HG02884 (cell line): ENCODE measurements around the gene RASD1.
"Not testable (repeated sequence)": the region's sequence is repeated elsewhere in the genome, so short reads cannot be mapped to it uniquely, and the experiment has no call there.

ENCODE experiments used
- ATAC-seq: cut with Tn5 transposase; IDR thresholded peaks from one replicate; pipeline ENCODE4 v1.9.1; 2021; ENCODE audit warnings: mild to moderate bottlenecking, moderate library complexity; ENCODE audit not compliant: unreplicated experiment

Gene RASD1

GRCh38 chr17:17472333-17472920, 23.8 kb downstream of the RASD1 start:
- ATAC-seq: no peak

DNA sequence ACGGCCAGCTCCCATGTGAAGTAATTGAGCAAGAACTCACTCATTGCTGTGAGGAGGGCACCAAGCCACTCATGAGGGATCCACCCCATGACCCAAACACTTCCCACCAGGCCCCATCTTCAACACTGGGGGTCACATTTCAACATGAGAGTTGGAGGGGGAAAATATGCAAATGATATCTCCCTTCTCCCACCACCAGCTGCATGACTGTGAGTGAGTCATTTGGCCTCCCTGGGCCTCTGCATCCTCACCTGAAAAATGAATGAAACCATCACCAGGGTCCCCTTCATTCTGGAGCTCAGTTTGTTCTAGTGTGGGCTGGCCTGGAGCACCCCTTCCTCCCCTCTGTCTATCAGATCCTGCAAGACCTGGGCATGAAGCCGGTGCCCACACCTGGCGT, 26.2 kb downstream of the RASD1 start:
- ATAC-seq: no peak

DNA sequence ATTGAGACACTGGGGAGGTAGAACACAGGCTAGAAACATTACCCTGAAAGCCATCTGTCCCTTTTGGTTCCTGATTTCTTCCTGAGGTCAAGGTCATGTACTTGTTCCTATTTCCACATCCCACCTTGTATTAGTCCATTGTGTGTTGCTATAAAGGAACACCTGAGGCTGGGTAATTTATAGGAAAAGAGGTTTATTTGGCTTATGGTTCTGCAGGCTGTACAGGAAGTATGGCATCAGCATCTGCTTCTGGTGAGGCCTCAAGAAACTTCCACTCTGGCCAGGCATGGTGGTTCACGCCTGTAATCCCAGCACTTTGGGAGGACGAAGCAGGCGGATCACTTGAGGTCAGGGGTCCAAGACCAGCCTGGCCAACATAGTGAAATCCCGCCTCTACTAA, 26.8 kb downstream of the RASD1 start:
- ATAC-seq: no peak

GRCh38 chr17:17468217-17469010, 27.8 kb downstream of the RASD1 start:
- ATAC-seq: no peak

DNA sequence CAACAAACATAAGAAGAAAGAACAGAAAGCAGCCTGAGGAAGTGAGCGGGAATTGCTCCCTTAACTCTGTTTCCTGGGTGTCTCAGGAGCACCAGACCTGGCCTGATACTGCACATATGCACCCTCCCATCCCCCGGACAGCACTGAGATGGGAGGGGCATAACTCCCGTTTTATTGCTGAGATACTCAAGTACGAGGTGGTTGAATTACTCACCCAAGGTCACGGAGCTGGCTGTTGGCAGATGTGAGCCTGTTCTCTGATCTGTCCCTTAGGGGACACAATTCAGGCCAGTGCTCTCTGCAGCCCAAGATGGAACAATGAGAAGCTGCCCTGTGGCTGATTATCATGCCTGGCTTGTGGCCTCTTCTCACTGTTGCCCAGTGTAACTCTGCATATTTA, 28.5 kb downstream of the RASD1 start:
- no peak for ATAC-seq

DNA sequence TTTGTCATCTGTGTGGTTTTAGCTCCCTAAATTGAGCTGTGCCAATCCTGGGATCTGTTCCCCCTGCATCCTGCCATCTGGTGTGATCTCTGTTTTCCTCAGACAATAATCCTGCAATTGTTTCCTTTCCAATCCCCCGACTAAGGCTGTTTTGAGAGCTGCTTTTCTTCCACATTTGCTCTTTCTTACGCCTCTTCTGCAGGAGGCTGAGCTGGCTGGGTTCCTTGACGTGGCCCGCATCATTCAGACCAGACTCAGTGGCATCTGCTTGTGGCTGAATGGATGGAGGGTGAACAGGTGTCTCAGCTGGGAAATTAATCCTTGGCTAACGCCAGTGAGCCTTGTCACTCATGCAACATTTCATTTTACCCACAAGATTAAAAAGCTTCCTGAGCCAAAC, 29.2 kb downstream of the RASD1 start:
- no peak for ATAC-seq

GRCh38 chr17:17466511-17466910, 29.7 kb downstream of the RASD1 start:
- ATAC-seq: no peak

DNA sequence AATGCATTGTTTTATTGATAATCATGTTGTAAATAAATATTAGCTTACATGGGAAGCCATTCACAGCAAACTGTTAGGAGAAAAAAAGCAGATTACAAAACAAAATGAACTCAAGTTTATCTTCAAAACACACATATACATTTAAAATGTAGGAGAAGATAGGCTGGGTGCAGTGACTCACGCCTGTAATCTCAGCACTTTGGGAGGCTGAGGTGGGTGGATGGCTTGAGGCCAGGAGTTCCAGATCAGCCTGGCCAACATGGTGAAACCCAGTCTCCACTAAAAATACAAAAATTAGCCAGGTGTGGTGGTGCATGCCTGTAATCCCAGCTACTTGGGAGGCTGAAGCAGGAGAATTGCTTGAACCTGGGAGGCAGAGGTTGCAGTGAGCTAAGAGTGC, 30.3 kb downstream of the RASD1 start:
- not testable (repeated sequence) for ATAC-seq

DNA sequence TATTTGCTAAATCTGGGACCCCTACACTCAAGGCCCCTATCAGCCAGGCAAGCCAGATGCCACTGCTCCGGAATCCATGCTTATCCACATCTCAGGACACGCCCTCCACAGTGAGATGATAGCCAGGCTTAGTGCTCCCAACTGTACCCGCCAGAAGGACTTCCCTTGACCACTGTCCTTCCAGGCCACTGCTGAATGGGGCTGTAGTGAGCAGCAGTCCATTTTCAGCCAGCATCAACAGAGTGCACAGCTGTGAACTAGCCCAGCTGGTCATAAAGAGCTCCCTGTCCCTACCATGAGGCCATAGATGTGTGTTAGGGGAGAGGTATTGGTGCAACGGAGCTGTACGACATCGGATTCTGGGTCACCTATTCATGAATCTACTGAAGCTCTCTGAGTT, 32.4 kb downstream of the RASD1 start:
- no peak for ATAC-seq

DNA sequence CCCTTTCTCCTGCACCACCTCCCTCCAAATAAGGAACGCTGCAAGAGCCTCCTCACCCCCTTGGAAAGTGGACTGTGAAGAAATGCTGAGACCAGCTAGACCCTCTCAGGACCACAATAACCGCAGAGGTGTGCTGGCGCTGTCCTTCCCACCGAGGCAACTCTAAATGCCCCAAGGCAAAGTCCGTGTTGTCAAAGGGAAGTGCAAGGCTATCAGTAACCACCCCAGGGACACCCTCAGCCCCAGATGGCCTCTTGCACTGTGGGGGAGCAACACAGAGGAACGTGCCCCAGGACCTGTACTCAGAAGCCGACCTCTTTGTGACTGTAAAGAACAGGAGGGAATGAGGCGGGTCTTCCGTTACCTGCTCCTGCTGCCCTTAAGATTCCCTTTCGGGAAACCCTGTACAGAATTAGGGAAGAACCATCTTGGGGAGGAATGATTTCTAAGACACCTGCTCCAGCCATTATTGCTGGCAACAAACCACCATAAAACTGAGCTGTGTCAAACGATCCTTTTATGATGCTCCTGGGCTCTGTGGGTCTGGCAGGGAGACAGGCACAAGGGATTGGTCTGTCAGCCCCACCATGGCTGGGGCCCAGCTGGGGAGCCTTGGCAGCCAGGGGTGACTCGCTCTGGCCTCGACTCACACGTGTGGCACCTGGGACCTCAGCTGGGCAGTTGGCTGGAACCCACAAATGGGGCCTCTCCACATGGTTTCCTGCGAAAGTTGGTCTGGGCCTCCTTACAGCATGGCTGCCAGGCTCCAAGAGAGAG, 34.0 kb downstream of the RASD1 start:
- ATAC-seq: no peak

GRCh38 chr17:17460038-17460437, 36.2 kb downstream of the RASD1 start:
- ATAC-seq: no peak

- no peak for ATAC-seq
Observed at GRCh38 chr17:17457680-17458079, 38.5 kb downstream of the RASD1 start.

DNA sequence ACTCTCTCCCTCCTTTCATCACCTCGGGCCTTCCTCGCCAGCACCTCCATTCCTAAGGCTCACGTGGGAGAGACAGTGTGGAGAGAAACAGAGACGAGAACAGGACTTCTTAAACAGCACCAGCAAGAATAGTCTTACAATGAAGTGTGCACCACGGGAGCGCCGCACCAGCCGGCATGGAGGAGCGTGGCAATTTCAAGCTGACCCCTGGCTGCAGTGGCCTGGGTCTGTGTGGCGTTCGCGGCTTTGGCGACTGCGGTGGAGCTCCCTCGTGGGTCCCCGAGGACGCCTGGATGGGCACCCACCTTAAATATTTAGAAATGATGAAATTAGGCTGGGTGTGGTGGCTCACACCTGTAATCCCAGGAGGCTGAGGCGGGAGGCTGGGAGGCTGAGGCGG, 39.9 kb downstream of the RASD1 start:
- no peak for ATAC-seq

GRCh38 chr17:17455173-17455572, 41.0 kb downstream of the RASD1 start:
- no peak for ATAC-seq

GRCh38 chr17:17454700-17455099, 41.5 kb downstream of the RASD1 start:
- ATAC-seq: not testable (repeated sequence)

GRCh38 chr17:17454276-17454675, 41.9 kb downstream of the RASD1 start:
- ATAC-seq: no peak

GRCh38 chr17:17453088-17453487, 43.1 kb downstream of the RASD1 start:
- ATAC-seq: no peak

GRCh38 chr17:17448723-17449122, 47.5 kb downstream of the RASD1 start:
- ATAC-seq: no peak

DNA sequence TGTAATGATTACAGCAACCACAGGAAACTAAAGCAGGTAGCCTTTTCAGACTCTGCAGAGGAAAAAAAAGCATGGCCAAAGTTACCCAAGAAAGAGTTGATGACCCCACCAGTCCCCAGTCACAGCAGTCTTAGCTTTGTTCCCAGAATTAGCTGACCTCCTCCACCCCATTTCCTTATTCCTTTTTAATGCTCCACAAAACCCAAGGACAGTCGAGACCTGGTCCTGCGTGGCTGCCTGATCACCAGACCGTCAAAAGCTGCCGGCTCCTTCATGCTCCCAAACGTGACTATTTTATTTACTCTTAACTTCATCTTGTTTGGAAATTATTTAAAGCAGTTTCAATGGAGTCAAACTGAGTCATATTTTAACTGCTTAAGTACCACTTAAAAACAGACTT, 48.1 kb downstream of the RASD1 start:
- ATAC-seq: no peak

- no peak for ATAC-seq
Observed at GRCh38 chr17:17447264-17447663, 48.9 kb downstream of the RASD1 start.

- ATAC-seq: no peak
Observed at GRCh38 chr17:17446666-17447155, 49.5 kb downstream of the RASD1 start.
